ENCODE measurements around the gene TES. TPM values are rescaled to one million over a fixed set of nuclear protein-coding genes. Genes with fewer than 3 reads are reported as not detected.

The TES gene
- total and polyA plus RNA-seq, 2 of the 13 experiments (the other 11 are each of a cell fraction or from before 2014, with no cell fraction given): 21.6 to 23.0 TPM

DNA sequence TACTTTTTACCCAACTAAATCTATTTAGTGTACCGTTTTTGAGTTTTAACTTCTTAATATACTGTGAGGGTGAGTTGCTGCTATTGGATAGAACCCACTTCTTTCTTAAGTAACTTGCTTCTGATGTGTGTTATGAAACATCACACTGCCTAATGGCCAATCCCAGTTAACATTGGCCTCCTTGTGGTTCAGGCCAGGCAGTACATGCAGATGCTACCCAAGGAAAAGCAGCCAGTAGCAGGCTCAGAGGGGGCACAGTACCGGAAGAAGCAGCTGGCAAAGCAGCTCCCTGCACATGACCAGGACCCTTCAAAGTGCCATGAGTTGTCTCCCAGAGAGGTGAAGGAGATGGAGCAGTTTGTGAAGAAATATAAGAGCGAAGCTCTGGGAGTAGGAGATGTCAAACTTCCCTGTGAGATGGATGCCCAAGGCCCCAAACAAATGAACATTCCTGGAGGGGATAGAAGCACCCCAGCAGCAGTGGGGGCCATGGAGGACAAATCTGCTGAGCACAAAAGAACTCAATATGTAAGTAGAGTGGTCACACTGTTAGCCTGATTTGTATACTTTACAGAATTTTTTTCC is 39.7 kb downstream of the TES start:
- no peaks in the 10 kb centered on the region for H4K20me1 ChIP-seq (ENCODE audit: insufficient read depth, low read length)
- TF ChIP-seq CEBPG (CRISPR knock-in tag; IDR thresholded peaks at IDR 0.05) (peak; percentile 38; the same call in 1 of the 2 replicates), RAD21 (CRISPR knock-in tag; IDR thresholded peaks at IDR 0.05) (peak; percentile 57), STAG1 (CRISPR knock-in tag; IDR thresholded peaks at IDR 0.05) (peak; percentile 60), NCOA1 (CRISPR knock-in tag; IDR thresholded peaks at IDR 0.05) (no peak), SMC3 (IDR thresholded peaks at IDR 0.05; ENCODE audit: low read length) (peak; percentile 76; the same call in 1 of the 2 replicates)
- TF ChIP-seq, protein P1, sequence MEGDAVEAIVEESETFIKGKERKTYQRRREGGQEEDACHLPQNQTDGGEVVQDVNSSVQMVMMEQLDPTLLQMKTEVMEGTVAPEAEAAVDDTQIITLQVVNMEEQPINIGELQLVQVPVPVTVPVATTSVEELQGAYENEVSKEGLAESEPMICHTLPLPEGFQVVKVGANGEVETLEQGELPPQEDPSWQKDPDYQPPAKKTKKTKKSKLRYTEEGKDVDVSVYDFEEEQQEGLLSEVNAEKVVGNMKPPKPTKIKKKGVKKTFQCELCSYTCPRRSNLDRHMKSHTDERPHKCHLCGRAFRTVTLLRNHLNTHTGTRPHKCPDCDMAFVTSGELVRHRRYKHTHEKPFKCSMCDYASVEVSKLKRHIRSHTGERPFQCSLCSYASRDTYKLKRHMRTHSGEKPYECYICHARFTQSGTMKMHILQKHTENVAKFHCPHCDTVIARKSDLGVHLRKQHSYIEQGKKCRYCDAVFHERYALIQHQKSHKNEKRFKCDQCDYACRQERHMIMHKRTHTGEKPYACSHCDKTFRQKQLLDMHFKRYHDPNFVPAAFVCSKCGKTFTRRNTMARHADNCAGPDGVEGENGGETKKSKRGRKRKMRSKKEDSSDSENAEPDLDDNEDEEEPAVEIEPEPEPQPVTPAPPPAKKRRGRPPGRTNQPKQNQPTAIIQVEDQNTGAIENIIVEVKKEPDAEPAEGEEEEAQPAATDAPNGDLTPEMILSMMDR (CRISPR knock-in tag; IDR thresholded peaks at IDR 0.05): peak; percentile 55
- no peaks in the 10 kb centered on the region; a peak in 1 of 5 replicates for H3K36me3 ChIP-seq (replicated peaks in 1 of 2; ENCODE audit: control insufficient read depth in 1 of 2, insufficient read depth in 2 of 2, low read length in 2 of 2)
- FAIRE-seq: peak; percentile 18
- in situ Hi-C loops (cut with HindIII; ENCODE audit: extremely low pct_ligation_motif_present, low pct_unique_long_range_greater_than_20kb): no loop called here
- no peak overlapping the region for H3K4me3 ChIP-seq (replicated peaks in 1 of 3; ENCODE audit: insufficient read depth in 1 of 3, low read depth in 2 of 3, low read length in 3 of 3)
- ChIA-PET POLR2A (no interaction called here), CTCF (ENCODE audit: low intra/inter-chr PET ratio, low total read pairs) (interaction anchor here (1.3 to 2.0 kb wide), 3 partner anchors 70 to 112 kb away, joined by 7 read pairs; no protein-coding TSS in a partner anchor)
- no peak overlapping the region for H3K4me2 ChIP-seq (ENCODE audit: low read depth, low read length)
- H3K9ac ChIP-seq (ENCODE audit: insufficient read depth, low read depth, low read length): no peak overlapping the region
- no TSS peak for BruUV-seq (replicated peaks)
- H3K79me2 ChIP-seq (ENCODE audit: insufficient read depth, low read length): no peaks in the 10 kb centered on the region
- H3K27ac ChIP-seq (ENCODE audit: extremely low read length, insufficient read depth, low read length): no peak overlapping the region
- peak; percentile 97 for ATAC-seq
- H3K4me1 ChIP-seq (ENCODE audit: insufficient read depth, low read length): no peaks in the 10 kb centered on the region
- peak; percentile 57 for DNase-seq (ENCODE audit: low spot score)
- peaks cover 1% of the 10 kb centered on the region; the same call in 1 of the 2 replicates for H3K9me3 ChIP-seq (ENCODE audit: low read length)
- no peaks in the 10 kb centered on the region for H3K27me3 ChIP-seq (ENCODE audit: control insufficient read depth in 1 of 2, insufficient read depth in 2 of 2, low read length in 2 of 2)
- no peak overlapping the region for H2AFZ ChIP-seq (ENCODE audit: low read length)
- WGBS (ENCODE audit: low lambda C conversion rate): 55% methylated on average over 3 of the region's 3 CpGs
- intact Hi-C loops (cut with micrococcal nuclease; ENCODE audit: unreplicated experiment): no loop called here

DNA sequence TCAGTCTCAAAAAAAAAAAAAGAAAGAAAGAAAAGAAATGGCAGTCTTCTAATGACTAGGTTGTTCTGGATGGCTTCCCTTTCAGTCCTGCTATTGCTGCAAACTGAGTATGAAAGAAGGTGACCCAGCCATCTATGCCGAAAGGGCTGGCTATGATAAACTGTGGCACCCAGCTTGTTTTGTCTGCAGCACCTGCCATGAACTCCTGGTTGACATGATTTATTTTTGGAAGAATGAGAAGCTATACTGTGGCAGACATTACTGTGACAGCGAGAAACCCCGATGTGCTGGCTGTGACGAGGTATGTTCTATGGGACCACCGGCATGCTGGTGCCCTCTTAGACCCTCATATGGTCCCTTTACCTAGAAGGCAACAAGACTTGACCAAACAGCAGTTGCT is 41.3 kb downstream of the TES start:
- intact Hi-C loops (cut with micrococcal nuclease; ENCODE audit: unreplicated experiment) (no loop called here), in situ Hi-C loops (cut with HindIII; ENCODE audit: extremely low pct_ligation_motif_present, low pct_unique_long_range_greater_than_20kb) (no loop called here)
- ATAC-seq (no peak), FAIRE-seq (no peak), DNase-seq (ENCODE audit: low spot score) (no peak)
- H3K4me2 ChIP-seq (ENCODE audit: low read depth, low read length): no peak overlapping the region
- no peaks in the 10 kb centered on the region for H3K9me3 ChIP-seq (ENCODE audit: low read length)
- H3K36me3 ChIP-seq (replicated peaks in 1 of 2; ENCODE audit: control insufficient read depth in 1 of 2, insufficient read depth in 2 of 2, low read length in 2 of 2): no peaks in the 10 kb centered on the region; a peak in 1 of 5 replicates
- 83% methylated on average over 5 of the region's 5 CpGs for WGBS (ENCODE audit: low lambda C conversion rate)
- H3K4me1 ChIP-seq (ENCODE audit: insufficient read depth, low read length): no peaks in the 10 kb centered on the region
- no peak overlapping the region for H3K27ac ChIP-seq (ENCODE audit: extremely low read length, insufficient read depth, low read length)
- no TSS peak for BruUV-seq (replicated peaks)
- no peak overlapping the region for H3K9ac ChIP-seq (ENCODE audit: insufficient read depth, low read depth, low read length)
- ChIA-PET CTCF (ENCODE audit: low intra/inter-chr PET ratio, low total read pairs) (no interaction called here), POLR2A (no interaction called here)
- H3K79me2 ChIP-seq (ENCODE audit: insufficient read depth, low read length): no peaks in the 10 kb centered on the region
- no peak overlapping the region for H2AFZ ChIP-seq (ENCODE audit: low read length)
- no peak overlapping the region for H3K4me3 ChIP-seq (replicated peaks in 1 of 3; ENCODE audit: insufficient read depth in 1 of 3, low read depth in 2 of 3, low read length in 3 of 3)
- no peaks in the 10 kb centered on the region for H4K20me1 ChIP-seq (ENCODE audit: insufficient read depth, low read length)
- H3K27me3 ChIP-seq (ENCODE audit: control insufficient read depth in 1 of 2, insufficient read depth in 2 of 2, low read length in 2 of 2): no peaks in the 10 kb centered on the region
- TF ChIP-seq ZSCAN21 (CRISPR knock-in tag; IDR thresholded peaks at IDR 0.05; ENCODE audit: borderline replicate concordance) (no peak), ZNF430 (CRISPR knock-in tag; IDR thresholded peaks at IDR 0.05) (no peak), ZNF205 (CRISPR knock-in tag; IDR thresholded peaks at IDR 0.05) (no peak), KDM6A (CRISPR knock-in tag; IDR thresholded peaks at IDR 0.05; ENCODE audit: low read depth) (no peak), FOSL1 (CRISPR knock-in tag; IDR thresholded peaks at IDR 0.05; ENCODE audit: borderline replicate concordance) (no peak), NFYB (CRISPR knock-in tag; IDR thresholded peaks at IDR 0.05) (no peak)
- TF ChIP-seq, protein P2, sequence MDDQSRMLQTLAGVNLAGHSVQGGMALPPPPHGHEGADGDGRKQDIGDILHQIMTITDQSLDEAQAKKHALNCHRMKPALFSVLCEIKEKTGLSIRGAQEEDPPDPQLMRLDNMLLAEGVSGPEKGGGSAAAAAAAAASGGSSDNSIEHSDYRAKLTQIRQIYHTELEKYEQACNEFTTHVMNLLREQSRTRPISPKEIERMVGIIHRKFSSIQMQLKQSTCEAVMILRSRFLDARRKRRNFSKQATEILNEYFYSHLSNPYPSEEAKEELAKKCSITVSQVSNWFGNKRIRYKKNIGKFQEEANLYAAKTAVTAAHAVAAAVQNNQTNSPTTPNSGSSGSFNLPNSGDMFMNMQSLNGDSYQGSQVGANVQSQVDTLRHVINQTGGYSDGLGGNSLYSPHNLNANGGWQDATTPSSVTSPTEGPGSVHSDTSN (CRISPR knock-in tag; IDR thresholded peaks at IDR 0.05; ENCODE audit: borderline replicate concordance): no peak
- TF ChIP-seq, protein P3, sequence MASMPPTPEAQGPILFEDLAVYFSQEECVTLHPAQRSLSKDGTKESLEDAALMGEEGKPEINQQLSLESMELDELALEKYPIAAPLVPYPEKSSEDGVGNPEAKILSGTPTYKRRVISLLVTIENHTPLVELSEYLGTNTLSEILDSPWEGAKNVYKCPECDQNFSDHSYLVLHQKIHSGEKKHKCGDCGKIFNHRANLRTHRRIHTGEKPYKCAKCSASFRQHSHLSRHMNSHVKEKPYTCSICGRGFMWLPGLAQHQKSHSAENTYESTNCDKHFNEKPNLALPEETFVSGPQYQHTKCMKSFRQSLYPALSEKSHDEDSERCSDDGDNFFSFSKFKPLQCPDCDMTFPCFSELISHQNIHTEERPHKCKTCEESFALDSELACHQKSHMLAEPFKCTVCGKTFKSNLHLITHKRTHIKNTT (CRISPR knock-in tag; IDR thresholded peaks at IDR 0.05): no peak

Measured in HepG2 (cell line).